ENCODE results near the gene CFDP1.

The CFDP1 gene

GRCh38 chr16:75432828-75433731 lies at the start of gene CFDP1:
Gene CFDP1, minus strand, starts transcription at chr16:75433503. Its CDS starts 151 bp downstream, at chr16:75433352.
- Histone ChIP-seq H3K27ac (ENCODE audit: low read length) (peak within 1 kb of the TSS; percentile 46), H3K4me1 (ENCODE audit: insufficient read depth, low read length) (no peaks in the 10 kb centered on the region), H3K9me3 (ENCODE audit: insufficient read depth, low read depth, low read length) (no peaks in the 10 kb centered on the region)

DNA sequence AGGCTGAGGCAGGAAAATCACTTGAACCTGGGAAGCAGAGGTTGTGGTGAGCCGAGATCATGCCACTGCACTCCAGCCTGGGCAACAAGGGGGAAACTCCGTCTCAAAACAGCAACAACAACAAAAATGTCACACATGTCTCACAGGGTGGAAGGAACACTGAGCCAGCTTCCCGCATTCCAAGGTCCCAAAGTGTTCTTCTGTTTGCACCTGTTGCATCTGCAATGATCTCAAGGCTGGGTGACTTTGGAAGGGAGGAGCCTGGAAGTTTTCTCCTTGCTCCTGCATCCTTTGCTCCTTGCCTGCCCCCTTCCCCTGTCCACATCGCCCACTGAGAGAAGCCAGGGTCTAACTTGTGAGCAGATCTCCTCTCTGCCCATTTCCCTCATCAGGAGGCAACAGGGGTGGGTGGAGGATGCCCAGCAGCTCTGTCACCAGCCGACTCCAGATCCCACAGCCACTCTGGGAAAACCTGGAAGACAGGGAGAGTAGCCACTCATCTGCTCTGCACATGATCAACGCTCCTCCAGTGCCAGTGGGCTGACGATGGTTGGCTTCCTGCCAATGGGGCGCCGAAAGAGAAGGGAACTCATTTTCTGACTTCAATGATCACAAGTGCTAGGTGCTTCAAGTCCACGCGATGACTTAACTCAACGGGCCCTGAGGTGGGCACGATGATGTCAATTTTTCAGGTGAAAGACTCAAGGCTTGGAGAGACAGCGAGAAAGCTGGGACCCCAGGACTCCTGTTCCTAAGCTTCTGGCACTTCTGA lies 49.3 kb upstream of the CFDP1 start:
- H3K4me1 ChIP-seq (ENCODE audit: insufficient read depth, low read length): no peaks in the 10 kb centered on the region
- H3K27ac ChIP-seq (ENCODE audit: low read length): no peak overlapping the region
- peaks cover 31% of the 10 kb centered on the region; the same call in 1 of the 2 replicates for H3K36me3 ChIP-seq (ENCODE audit: insufficient read depth, low read depth, low read length)

More at GRCh38 chr16:75432828-75433731, at the start of gene CFDP1:
- Histone ChIP-seq H3K4me3 (ENCODE audit: low read length) (peak within 1 kb of the TSS; percentile 88), H3K9ac (ENCODE audit: low read depth, low read length) (peak within 1 kb of the TSS; percentile 85), H3K36me3 (ENCODE audit: insufficient read depth, low read depth, low read length) (peaks cover 6% of the 10 kb centered on the region; the same call in 1 of the 2 replicates), H3K27me3 (ENCODE audit: insufficient read depth, low read length) (no peaks in the 10 kb centered on the region)

DNA sequence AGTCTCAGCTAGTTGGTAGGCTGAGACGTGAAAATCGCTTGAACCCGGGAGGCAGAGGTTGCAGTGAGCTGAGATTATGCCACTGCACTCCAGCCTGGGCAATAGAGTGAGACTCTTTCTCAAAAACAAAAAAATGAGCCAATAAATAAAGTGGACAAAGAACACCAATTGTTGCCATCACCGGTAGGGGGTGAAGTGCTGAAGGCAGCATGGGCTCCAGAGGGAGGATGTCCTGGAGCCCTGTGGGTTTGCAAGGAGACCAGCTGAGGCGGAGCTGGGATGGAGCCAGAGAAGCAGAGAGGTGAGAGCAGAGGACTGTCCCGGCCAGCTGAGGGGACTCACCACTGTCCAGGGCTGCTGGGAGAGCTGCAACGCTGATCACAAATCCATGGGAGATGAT lies 48.2 kb upstream of the CFDP1 start:
- H3K9ac ChIP-seq (ENCODE audit: low read depth, low read length): no peak overlapping the region
- H3K4me1 ChIP-seq (ENCODE audit: insufficient read depth, low read length): no peaks in the 10 kb centered on the region
- H3K27me3 ChIP-seq (ENCODE audit: insufficient read depth, low read length): no peaks in the 10 kb centered on the region
- H3K36me3 ChIP-seq (ENCODE audit: insufficient read depth, low read depth, low read length): peaks cover 31% of the 10 kb centered on the region
- H3K9me3 ChIP-seq (ENCODE audit: insufficient read depth, low read depth, low read length): no peaks in the 10 kb centered on the region
- H3K27ac ChIP-seq (ENCODE audit: low read length): no peak overlapping the region
- no peak overlapping the region for H3K4me3 ChIP-seq (ENCODE audit: low read length)

More for the DNA sequence above, 49.3 kb upstream of the CFDP1 start:
- Histone ChIP-seq H3K4me3 (ENCODE audit: low read length) (no peak overlapping the region), H3K27me3 (ENCODE audit: insufficient read depth, low read length) (no peaks in the 10 kb centered on the region), H3K9ac (ENCODE audit: low read depth, low read length) (no peak overlapping the region), H3K9me3 (ENCODE audit: insufficient read depth, low read depth, low read length) (no peaks in the 10 kb centered on the region)

GRCh38 chr16:75479421-75479990 lies 46.2 kb upstream of the CFDP1 start:
- Histone ChIP-seq H3K36me3 (ENCODE audit: insufficient read depth, low read depth, low read length) (peaks cover 30% of the 10 kb centered on the region), H3K4me3 (ENCODE audit: low read length) (no peak overlapping the region), H3K9me3 (ENCODE audit: insufficient read depth, low read depth, low read length) (no peaks in the 10 kb centered on the region), H3K27me3 (ENCODE audit: insufficient read depth, low read length) (no peaks in the 10 kb centered on the region), H3K9ac (ENCODE audit: low read depth, low read length) (no peak overlapping the region), H3K4me1 (ENCODE audit: insufficient read depth, low read length) (no peaks in the 10 kb centered on the region), H3K27ac (ENCODE audit: low read length) (no peak overlapping the region)

- Histone ChIP-seq H3K9me3 (ENCODE audit: insufficient read depth, low read depth, low read length) (no peaks in the 10 kb centered on the region), H3K36me3 (ENCODE audit: insufficient read depth, low read depth, low read length) (peaks cover 30% of the 10 kb centered on the region), H3K4me3 (ENCODE audit: low read length) (no peak overlapping the region), H3K27ac (ENCODE audit: low read length) (no peak overlapping the region), H3K9ac (ENCODE audit: low read depth, low read length) (no peak overlapping the region), H3K4me1 (ENCODE audit: insufficient read depth, low read length) (no peaks in the 10 kb centered on the region), H3K27me3 (ENCODE audit: insufficient read depth, low read length) (no peaks in the 10 kb centered on the region)
These were observed 45.4 kb upstream of the CFDP1 start for GRCh38 chr16:75478480-75479345.

GRCh38 chr16:75477680-75478473 lies 44.6 kb upstream of the CFDP1 start:
- Histone ChIP-seq H3K4me3 (ENCODE audit: low read length) (no peak overlapping the region), H3K27ac (ENCODE audit: low read length) (no peak overlapping the region), H3K4me1 (ENCODE audit: insufficient read depth, low read length) (no peaks in the 10 kb centered on the region), H3K27me3 (ENCODE audit: insufficient read depth, low read length) (no peaks in the 10 kb centered on the region), H3K36me3 (ENCODE audit: insufficient read depth, low read depth, low read length) (peaks cover 30% of the 10 kb centered on the region), H3K9ac (ENCODE audit: low read depth, low read length) (no peak overlapping the region), H3K9me3 (ENCODE audit: insufficient read depth, low read depth, low read length) (no peaks in the 10 kb centered on the region)

DNA sequence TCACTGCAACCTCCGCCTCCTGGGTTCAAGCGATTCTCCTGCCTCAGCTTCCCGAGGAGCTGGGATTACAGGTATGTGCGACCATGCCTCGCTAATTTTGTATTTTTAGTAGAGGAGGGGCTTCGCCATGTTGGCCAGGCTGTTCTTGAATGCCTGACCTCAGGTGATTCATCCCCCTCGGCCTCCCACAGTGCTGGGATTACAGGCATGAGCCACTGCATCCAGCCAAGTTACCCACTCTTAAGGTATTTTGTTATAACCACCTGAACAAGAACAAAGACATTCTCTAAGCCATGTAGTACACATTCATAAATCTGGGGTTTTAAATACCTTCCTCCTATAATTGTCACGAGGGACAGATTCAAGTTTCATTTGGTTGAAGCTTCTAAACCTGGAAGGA lies 43.5 kb upstream of the CFDP1 start:
- no peaks in the 10 kb centered on the region for H3K27me3 ChIP-seq (ENCODE audit: insufficient read depth, low read length)
- H3K36me3 ChIP-seq (ENCODE audit: insufficient read depth, low read depth, low read length): peaks cover 30% of the 10 kb centered on the region
- no peak overlapping the region for H3K9ac ChIP-seq (ENCODE audit: low read depth, low read length)
- H3K4me3 ChIP-seq (ENCODE audit: low read length): no peak overlapping the region
- H3K4me1 ChIP-seq (ENCODE audit: insufficient read depth, low read length): peaks cover 10% of the 10 kb centered on the region; the same call in 1 of the 2 replicates
- H3K27ac ChIP-seq (ENCODE audit: low read length): no peak overlapping the region
- no peaks in the 10 kb centered on the region for H3K9me3 ChIP-seq (ENCODE audit: insufficient read depth, low read depth, low read length)

GRCh38 chr16:75475420-75475847 lies 42.1 kb upstream of the CFDP1 start:
- Histone ChIP-seq H3K36me3 (ENCODE audit: insufficient read depth, low read depth, low read length) (peaks cover 22% of the 10 kb centered on the region), H3K9me3 (ENCODE audit: insufficient read depth, low read depth, low read length) (no peaks in the 10 kb centered on the region), H3K9ac (ENCODE audit: low read depth, low read length) (no peak overlapping the region), H3K27ac (ENCODE audit: low read length) (no peak overlapping the region), H3K4me1 (ENCODE audit: insufficient read depth, low read length) (peaks cover 15% of the 10 kb centered on the region; the same call in 1 of the 2 replicates), H3K4me3 (ENCODE audit: low read length) (no peak overlapping the region), H3K27me3 (ENCODE audit: insufficient read depth, low read length) (no peaks in the 10 kb centered on the region)

DNA sequence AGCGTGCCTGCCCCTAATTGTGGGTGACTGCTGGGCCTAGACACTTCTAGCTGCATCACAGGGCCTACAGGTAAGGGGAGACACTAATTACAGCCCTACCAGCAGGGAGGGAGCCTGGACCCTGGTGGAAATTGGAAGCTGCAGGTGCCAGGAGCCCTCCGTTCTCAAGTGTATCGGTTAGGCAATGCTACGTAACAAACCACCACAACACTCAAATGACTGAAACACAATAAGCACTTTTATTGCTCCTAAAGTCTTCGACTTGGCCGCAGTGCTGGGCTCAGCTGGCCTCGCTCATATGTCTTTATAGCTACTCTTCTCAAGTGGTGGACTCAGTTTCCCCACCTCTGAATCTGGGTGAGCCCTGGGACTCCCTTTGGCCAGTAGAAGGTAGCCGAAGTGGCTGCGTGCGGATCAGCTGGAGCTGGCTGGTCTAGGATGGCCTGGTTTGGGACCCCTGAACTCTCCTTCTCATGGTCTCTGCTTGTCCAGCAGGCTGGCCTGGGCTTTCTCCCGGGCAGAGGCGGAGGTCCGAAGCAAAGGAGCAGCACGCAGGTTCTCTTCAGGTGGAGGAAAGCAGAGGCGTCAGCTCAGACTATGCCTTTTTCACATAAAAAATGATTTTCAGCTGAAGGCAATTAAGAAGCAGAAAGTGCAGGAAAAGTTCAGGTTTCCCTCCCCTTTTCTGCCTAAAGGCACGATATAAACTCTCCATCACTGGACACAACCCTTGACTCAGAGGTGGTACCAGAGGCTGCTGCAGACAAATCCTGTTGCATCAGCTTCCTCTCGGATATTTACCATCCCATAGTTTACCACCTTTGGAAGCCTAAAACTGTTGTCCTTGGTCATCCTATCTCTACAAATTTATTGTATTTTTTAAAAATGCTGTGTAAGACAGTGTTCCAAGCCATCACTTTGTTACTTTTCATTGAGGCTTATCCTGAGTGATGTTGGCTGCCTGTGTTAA lies 39.9 kb upstream of the CFDP1 start:
- no peak overlapping the region for H3K4me3 ChIP-seq (ENCODE audit: low read length)
- H3K36me3 ChIP-seq (ENCODE audit: insufficient read depth, low read depth, low read length): peaks cover 14% of the 10 kb centered on the region
- H3K27ac ChIP-seq (ENCODE audit: low read length): peak overlapping the region; percentile 48
- no peaks in the 10 kb centered on the region for H3K27me3 ChIP-seq (ENCODE audit: insufficient read depth, low read length)
- H3K9ac ChIP-seq (ENCODE audit: low read depth, low read length): peak overlapping the region; percentile 32; the same call in 1 of the 2 replicates
- peaks cover 15% of the 10 kb centered on the region; the same call in 1 of the 2 replicates for H3K4me1 ChIP-seq (ENCODE audit: insufficient read depth, low read length)
- H3K9me3 ChIP-seq (ENCODE audit: insufficient read depth, low read depth, low read length): no peaks in the 10 kb centered on the region

All from iPS-20b (cell line).